Epithelial cell of prostate (primary cell): Measurements from ENCODE around the gene ZNF606.
"Not testable (repeated sequence)": the region's sequence is repeated elsewhere in the genome, so short reads cannot be mapped to it uniquely, and the experiment has no call there.

Experiments
- DNase-seq: peaks from one replicate; pipeline ENCODE4 v3.0.0-alpha.2; 2011; ENCODE audit warnings: low read depth, low spot score
- H3K27ac ChIP-seq: fragments of 450-650 bp; 2 replicates; pipeline ENCODE4 v1.5.1; 2017; ENCODE audit warnings: mild to moderate bottlenecking

Gene ZNF606

DNA sequence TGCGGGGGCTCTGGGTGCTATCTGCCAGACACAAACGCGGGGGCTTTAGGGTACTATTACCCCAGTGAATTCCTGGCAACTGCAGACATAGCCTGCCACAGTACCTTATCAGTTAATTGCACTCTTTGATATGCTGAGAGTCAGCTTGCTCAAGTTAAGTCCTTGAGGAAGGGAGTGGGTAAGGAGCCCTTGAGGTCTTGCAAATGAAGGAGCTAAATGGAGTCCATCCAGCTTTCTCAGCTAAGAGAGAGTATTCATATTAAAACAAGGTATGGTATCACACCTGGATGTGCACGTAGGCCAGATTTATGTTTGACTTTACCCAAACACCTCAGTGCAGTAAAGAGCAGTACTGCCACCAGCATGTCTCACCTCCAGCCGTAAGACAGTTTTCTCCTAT, 11.5 kb upstream of the ZNF606 start:
- H3K27ac ChIP-seq = no peak overlapping the region
- no peak for DNase-seq

GRCh38 chr19:58010507-58010906, 7.9 kb upstream of the ZNF606 start:
- DNase-seq = no peak
- H3K27ac ChIP-seq = no peak overlapping the region

DNA sequence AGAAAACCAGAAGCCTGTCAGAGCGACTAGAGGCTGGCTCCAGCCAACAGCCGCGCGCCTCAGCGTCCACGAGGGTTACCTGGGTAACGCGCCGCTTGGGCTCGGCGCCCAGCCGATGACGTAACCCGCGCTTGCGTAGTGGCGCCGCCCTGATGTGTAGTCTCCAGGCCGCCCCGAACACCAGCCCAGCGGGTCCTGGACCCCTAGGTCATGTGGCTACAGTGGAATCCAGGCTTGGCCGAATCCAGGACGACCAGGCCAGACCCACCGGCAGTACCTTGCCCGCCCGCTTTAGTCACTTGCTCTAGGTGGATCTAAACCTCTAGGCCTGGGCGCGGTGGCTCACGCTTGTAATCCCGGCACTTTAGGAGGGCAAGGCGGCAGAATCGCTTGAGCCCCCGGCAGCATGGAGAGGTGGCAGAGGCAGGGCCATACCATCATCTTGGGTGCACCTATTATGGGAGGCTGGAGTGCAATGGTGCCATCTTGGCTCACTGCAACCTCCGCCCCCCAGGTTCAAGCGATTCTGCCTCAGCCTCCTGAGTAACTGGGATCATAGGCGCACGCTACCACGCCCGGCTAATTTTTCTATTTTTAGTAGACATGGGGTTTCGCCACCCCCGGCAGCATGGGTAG, 7.2 kb upstream of the ZNF606 start:
- peak overlapping the region; percentile 86 for H3K27ac ChIP-seq
- DNase-seq = no peak

DNA sequence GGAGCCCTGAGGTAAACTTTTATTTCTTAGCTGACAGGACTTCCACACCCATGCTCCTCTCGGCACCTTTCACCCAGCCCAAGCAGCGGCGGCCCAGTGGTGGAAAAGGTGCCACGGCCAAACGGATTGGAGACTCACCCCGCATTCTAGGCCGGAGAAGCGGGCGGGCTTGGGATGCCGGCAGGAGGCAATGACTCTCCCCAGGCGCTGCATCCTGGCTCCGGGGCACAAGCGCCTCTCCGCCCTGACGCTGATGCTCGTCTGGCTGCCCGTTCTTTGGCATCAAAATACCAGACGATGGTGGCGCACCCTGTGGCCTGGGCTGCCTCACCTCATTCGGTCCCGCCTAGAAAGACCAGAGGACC, 6.7 kb upstream of the ZNF606 start:
- H3K27ac ChIP-seq = peak overlapping the region; percentile 86
- no peak for DNase-seq

- not testable (repeated sequence) for DNase-seq
- peak overlapping the region; percentile 86 for H3K27ac ChIP-seq
Measured at GRCh38 chr19:58008877-58009276, 6.3 kb upstream of the ZNF606 start.

GRCh38 chr19:58007285-58007684, 4.7 kb upstream of the ZNF606 start:
- DNase-seq = no peak

GRCh38 chr19:58003174-58003828, 681 bp upstream of the ZNF606 start:
- no peak for DNase-seq

More at GRCh38 chr19:58007285-58007684, 4.7 kb upstream of the ZNF606 start:
- no peak overlapping the region for H3K27ac ChIP-seq

GRCh38 chr19:58001895-58002369, 688 bp downstream of the ZNF606 start:
- H3K27ac ChIP-seq = peak overlapping the region; percentile 73
- DNase-seq = no peak

More at GRCh38 chr19:58003174-58003828, 681 bp upstream of the ZNF606 start:
- H3K27ac ChIP-seq = peak overlapping the region; percentile 73

DNA sequence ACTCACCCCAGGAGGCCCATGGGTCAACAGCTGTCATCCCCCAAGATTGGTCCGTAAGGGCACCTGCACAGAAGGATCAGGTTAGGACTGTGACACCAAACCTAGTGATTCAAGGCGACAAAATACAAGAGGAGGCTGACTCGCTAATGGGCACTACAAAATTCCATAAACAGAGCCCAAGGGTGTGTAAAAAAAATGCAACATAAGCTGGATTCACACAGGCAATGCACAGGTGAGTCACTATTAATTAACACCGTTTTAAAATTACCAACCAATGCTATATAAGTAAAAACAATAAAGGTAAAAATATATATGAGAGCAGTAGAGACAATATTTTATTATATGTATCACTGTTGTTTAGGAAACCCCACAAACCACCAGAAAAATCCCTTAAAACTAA, 1.9 kb downstream of the ZNF606 start:
- H3K27ac ChIP-seq = no peak overlapping the region
- no peak for DNase-seq

- H3K27ac ChIP-seq = no peak overlapping the region
- no peak for DNase-seq
Measured at GRCh38 chr19:57992841-57993240, 9.8 kb downstream of the ZNF606 start.

GRCh38 chr19:57978586-57979289, 23.9 kb downstream of the ZNF606 start:
- no peak overlapping the region for H3K27ac ChIP-seq
- DNase-seq = no peak

- no peak within 1 kb of the TSS for H3K27ac ChIP-seq
- DNase-seq = no peak
Measured at GRCh38 chr19:57974434-57974833, 28.2 kb downstream of the ZNF606 start, which contains the start of gene C19orf18. TSS of gene C19orf18 (minus strand) at chr19:57974534. CDS start at chr19:57974432, 102 bp downstream.

DNA sequence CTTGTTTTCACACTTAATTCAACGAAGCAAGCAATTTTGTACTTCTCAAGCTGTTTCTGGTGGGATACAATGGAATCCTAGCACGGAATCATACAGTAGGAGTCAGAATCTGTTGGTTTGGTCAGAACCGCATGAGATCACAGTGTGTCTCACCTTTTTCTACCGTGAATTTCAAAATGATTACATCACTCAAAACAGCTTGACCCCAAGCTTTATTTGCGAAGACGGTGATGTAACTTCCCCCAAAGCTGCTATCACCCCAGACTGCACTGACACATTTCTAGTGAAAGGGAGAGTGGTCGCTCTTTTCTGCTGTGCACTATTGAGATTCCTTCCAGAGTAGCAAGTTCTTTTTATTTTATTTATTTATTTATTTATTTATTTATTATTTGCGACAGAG, 37.9 kb downstream of the ZNF606 start:
- H3K27ac ChIP-seq = no peak overlapping the region
- no peak for DNase-seq

DNA sequence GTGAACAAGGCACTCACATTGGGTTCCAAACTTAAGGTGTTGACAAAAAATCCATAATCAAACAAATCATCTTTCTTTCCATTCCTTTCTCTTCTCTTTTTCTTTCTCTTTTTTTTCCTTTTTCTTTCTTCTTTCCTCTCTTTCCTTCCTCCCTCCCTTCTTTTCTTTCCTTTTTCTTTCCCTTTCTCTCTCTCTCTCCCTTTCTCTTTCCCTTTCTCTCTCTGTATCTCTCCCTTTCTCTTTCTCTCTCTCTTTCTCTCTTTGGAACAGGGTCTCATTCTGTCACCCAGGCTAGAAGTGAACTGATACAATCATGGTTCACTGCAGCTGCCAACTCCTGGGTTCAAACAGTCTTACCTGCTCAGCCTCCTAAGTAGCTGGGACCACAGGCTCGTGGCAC, 40.8 kb downstream of the ZNF606 start:
- DNase-seq = no peak
- no peak overlapping the region for H3K27ac ChIP-seq

- no peak for DNase-seq
- H3K27ac ChIP-seq = no peak overlapping the region
Measured at GRCh38 chr19:57954996-57955395, 47.6 kb downstream of the ZNF606 start.

DNA sequence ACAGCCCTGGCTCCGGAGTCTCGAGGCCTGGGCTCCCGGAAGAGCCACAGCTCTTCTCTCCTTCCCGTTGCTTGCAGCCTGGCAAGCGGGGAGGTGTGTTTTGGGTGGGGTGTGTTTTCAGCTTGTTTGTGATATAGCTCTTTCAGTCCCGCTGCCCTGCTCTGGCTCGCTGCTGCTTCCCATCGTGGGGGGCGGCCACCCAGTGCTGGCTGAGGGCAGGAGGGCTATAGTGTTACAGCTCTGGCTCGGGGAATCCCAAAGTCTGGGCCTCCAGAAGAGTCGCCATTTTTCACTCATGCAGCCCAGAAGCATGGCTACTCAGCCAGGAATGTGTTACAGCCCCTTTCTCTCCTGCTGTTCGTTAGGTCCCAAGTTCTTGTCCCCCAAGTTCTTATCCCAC, 52.9 kb downstream of the ZNF606 start:
- DNase-seq = no peak
- H3K27ac ChIP-seq = no peak overlapping the region

DNA sequence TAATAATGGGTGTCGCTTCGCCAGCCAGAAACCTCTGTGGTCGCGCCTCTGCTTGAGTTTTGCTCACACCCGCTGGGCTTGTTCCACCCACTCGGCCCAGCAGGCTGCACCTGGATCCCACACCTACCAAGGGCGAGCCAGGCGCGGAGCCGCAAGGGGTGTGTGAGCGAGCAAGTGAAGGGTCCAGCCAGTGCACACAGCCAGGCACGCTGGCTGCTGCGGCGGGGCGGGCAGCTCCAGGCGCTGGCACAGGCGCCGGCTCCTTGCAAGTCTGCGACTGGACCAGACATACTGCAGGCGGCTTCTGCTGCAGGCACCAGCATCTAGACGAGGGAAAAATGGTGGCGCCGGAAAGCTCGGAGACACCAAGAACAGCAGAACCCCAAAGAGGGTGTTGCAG, 53.3 kb downstream of the ZNF606 start:
- DNase-seq = no peak
- H3K27ac ChIP-seq = no peak overlapping the region

GRCh38 chr19:57947419-57948134, 55.0 kb downstream of the ZNF606 start, which contains the start of gene ZNF256:
TSS of gene ZNF256 (minus strand) at chr19:57947706. CDS start at chr19:57947474, 232 bp downstream.
- DNase-seq = peak; percentile 64
- peak within 1 kb of the TSS; percentile 57 for H3K27ac ChIP-seq

GRCh38 chr19:57947088-57947418, 55.6 kb downstream of the ZNF606 start:
- DNase-seq = no peak
- peak overlapping the region; percentile 57 for H3K27ac ChIP-seq

DNA sequence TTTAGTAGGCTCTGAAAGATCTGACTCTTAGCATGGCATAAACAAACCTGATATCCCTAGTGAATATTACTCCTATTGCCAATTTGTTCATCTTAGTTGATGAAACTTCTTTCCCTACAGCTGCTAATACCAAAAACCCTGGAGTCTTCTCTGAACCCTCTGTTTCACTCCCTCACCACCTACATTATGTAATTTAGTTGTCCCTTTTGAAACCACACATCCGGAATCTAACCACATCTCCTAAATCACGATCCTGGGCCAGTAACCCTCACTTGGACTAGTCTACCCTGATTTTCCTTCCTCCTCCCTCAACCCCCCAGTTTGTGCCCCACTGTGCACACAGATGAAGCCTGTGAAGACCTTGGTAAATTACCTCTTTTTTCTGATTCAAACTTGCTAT, 56.3 kb downstream of the ZNF606 start:
- no peak overlapping the region for H3K27ac ChIP-seq
- no peak for DNase-seq

GRCh38 chr19:57941593-57941992, 61.0 kb downstream of the ZNF606 start:
- DNase-seq = no peak
- no peak overlapping the region for H3K27ac ChIP-seq
